ENCODE results near the gene DNAJC11.

DNAJC11 gene

DNA sequence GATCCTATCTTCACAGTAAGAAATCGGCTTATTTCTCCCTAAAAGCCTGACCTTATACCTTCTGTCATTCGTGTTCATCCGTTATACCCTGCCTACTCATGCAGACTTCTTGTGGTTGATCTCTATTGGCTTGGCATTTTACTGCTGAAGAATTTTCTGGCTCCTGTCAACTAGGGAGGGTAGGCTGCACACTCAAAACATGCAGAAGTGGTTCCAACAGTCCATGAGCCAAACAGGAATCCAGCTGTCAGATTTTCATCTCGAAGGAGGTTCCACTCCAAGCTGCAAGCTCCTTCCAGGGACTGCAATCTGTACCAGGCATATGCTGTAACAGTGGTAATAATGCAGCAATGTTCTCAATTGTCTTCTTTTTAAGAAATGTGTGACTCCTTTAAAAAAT lies 10.1 kb downstream of the DNAJC11 start:
- no peaks in the 10 kb centered on the region for H3K4me1 ChIP-seq (ENCODE audit: control insufficient read depth, insufficient read depth, low read length)

DNA sequence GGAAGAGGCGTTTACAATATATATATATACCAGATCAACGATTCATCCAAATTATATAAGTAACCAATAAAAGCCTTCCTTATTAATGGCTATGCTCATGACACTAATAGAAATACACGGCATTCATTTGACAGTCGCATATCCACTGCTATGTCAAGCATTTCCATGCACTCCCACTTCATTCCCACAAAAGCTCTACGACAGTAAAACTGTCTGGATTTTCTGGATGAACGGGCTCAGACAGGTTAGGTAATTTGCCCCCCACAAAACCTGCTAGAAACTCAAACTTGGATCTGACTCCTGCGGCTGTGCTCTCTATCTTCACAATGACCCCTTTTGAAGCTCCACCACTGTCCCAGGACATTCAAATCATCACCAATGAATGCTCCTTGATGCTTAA lies 11.4 kb downstream of the DNAJC11 start:
- Histone ChIP-seq H3K9ac (ENCODE audit: low read length) (no peak overlapping the region), H3K4me1 (ENCODE audit: control insufficient read depth, insufficient read depth, low read length) (no peaks in the 10 kb centered on the region), H3K4me3 (ENCODE audit: low read length) (no peak overlapping the region), H3K27ac (ENCODE audit: low read depth, low read length) (no peak overlapping the region), H3K36me3 (ENCODE audit: control insufficient read depth, insufficient read depth, low read length) (peaks cover 4% of the 10 kb centered on the region), H3K27me3 (ENCODE audit: control insufficient read depth, insufficient read depth, low read length) (no peaks in the 10 kb centered on the region)

More for the DNA sequence above, 10.1 kb downstream of the DNAJC11 start:
- Histone ChIP-seq H3K27me3 (ENCODE audit: control insufficient read depth, insufficient read depth, low read length) (no peaks in the 10 kb centered on the region), H3K4me3 (ENCODE audit: low read length) (no peak overlapping the region), H3K27ac (ENCODE audit: low read depth, low read length) (no peak overlapping the region), H3K36me3 (ENCODE audit: control insufficient read depth, insufficient read depth, low read length) (peaks cover 4% of the 10 kb centered on the region), H3K9ac (ENCODE audit: low read length) (no peak overlapping the region)

GRCh38 chr1:6688757-6689156 lies 12.9 kb downstream of the DNAJC11 start:
- H3K27me3 ChIP-seq (ENCODE audit: control insufficient read depth, insufficient read depth, low read length), result no peaks in the 10 kb centered on the region
- H3K4me3 ChIP-seq (ENCODE audit: low read length), result no peak overlapping the region
- H3K36me3 ChIP-seq (ENCODE audit: control insufficient read depth, insufficient read depth, low read length), result peaks cover 4% of the 10 kb centered on the region
- H3K4me1 ChIP-seq (ENCODE audit: control insufficient read depth, insufficient read depth, low read length), result no peaks in the 10 kb centered on the region
- H3K27ac ChIP-seq (ENCODE audit: low read depth, low read length), result no peak overlapping the region
- no peak overlapping the region for H3K9ac ChIP-seq (ENCODE audit: low read length)

DNA sequence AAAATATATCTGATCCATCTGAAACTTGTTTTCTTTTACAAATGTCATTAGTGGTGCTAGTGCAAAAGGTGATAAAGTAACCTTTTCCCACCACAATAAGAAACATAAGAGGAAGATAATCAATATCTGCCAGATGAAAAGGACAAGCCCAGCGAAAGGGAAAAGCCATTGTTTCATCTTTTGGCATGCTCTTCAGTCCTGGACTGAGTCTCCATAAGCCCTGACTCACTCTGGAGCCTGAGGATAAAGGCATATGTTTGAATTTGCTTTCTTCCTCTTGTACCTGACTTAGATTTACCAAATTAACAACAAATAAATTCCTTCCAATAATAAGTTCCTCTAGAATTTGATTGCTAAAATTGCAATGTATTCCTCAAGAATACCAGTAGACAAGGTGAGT lies 13.6 kb downstream of the DNAJC11 start:
- Histone ChIP-seq H3K27ac (ENCODE audit: low read depth, low read length) (no peak overlapping the region), H3K9ac (ENCODE audit: low read length) (no peak overlapping the region), H3K4me3 (ENCODE audit: low read length) (no peak overlapping the region), H3K4me1 (ENCODE audit: control insufficient read depth, insufficient read depth, low read length) (no peaks in the 10 kb centered on the region), H3K36me3 (ENCODE audit: control insufficient read depth, insufficient read depth, low read length) (peaks cover 4% of the 10 kb centered on the region), H3K27me3 (ENCODE audit: control insufficient read depth, insufficient read depth, low read length) (no peaks in the 10 kb centered on the region)

- Histone ChIP-seq H3K9ac (ENCODE audit: low read length) (no peak overlapping the region), H3K27me3 (ENCODE audit: control insufficient read depth, insufficient read depth, low read length) (no peaks in the 10 kb centered on the region), H3K4me1 (ENCODE audit: control insufficient read depth, insufficient read depth, low read length) (no peaks in the 10 kb centered on the region), H3K27ac (ENCODE audit: low read depth, low read length) (no peak overlapping the region), H3K4me3 (ENCODE audit: low read length) (no peak overlapping the region), H3K36me3 (ENCODE audit: control insufficient read depth, insufficient read depth, low read length) (peaks cover 2% of the 10 kb centered on the region)
Measured at GRCh38 chr1:6686294-6686693, 15.3 kb downstream of the DNAJC11 start.

DNA sequence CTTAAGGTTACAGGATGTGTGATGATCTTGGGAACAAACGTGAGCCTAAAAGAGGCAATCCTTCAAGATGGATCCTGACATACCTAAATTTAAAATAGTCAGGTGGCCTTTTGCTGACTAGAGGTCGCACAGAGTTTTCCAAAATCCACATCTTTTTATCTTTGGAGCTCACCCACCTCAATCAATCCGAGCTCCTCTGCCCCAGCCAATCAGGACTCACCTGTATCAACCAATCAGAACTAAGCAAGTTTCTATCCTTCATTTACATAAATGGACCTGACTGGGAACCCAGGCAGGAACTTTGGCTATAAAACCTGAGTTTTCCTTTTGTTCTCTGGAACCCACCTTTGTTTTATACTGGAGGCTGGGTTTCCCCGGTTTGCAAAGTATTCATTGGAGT lies 16.2 kb downstream of the DNAJC11 start:
- H3K4me3 ChIP-seq (ENCODE audit: low read length), result no peak overlapping the region
- peaks cover 2% of the 10 kb centered on the region for H3K36me3 ChIP-seq (ENCODE audit: control insufficient read depth, insufficient read depth, low read length)
- no peak overlapping the region for H3K9ac ChIP-seq (ENCODE audit: low read length)
- no peak overlapping the region for H3K27ac ChIP-seq (ENCODE audit: low read depth, low read length)
- H3K4me1 ChIP-seq (ENCODE audit: control insufficient read depth, insufficient read depth, low read length), result no peaks in the 10 kb centered on the region
- H3K27me3 ChIP-seq (ENCODE audit: control insufficient read depth, insufficient read depth, low read length), result no peaks in the 10 kb centered on the region

- Histone ChIP-seq H3K36me3 (ENCODE audit: control insufficient read depth, insufficient read depth, low read length) (peaks cover 8% of the 10 kb centered on the region), H3K4me1 (ENCODE audit: control insufficient read depth, insufficient read depth, low read length) (no peaks in the 10 kb centered on the region), H3K27me3 (ENCODE audit: control insufficient read depth, insufficient read depth, low read length) (no peaks in the 10 kb centered on the region), H3K9ac (ENCODE audit: low read length) (no peak overlapping the region), H3K4me3 (ENCODE audit: low read length) (no peak overlapping the region), H3K27ac (ENCODE audit: low read depth, low read length) (no peak overlapping the region)
Measured at GRCh38 chr1:6683434-6683833, 18.2 kb downstream of the DNAJC11 start.

- peaks cover 6% of the 10 kb centered on the region for H3K4me1 ChIP-seq (ENCODE audit: control insufficient read depth, insufficient read depth, low read length)
- no peak overlapping the region for H3K4me3 ChIP-seq (ENCODE audit: low read length)
- peaks cover 22% of the 10 kb centered on the region for H3K36me3 ChIP-seq (ENCODE audit: control insufficient read depth, insufficient read depth, low read length)
- H3K27me3 ChIP-seq (ENCODE audit: control insufficient read depth, insufficient read depth, low read length), result no peaks in the 10 kb centered on the region
- no peak overlapping the region for H3K9ac ChIP-seq (ENCODE audit: low read length)
- no peak overlapping the region for H3K27ac ChIP-seq (ENCODE audit: low read depth, low read length)
Measured at GRCh38 chr1:6675941-6676340, 25.7 kb downstream of the DNAJC11 start.

- no peak overlapping the region for H3K27ac ChIP-seq (ENCODE audit: low read depth, low read length)
- H3K9ac ChIP-seq (ENCODE audit: low read length), result no peak overlapping the region
- peaks cover 6% of the 10 kb centered on the region for H3K4me1 ChIP-seq (ENCODE audit: control insufficient read depth, insufficient read depth, low read length)
- H3K36me3 ChIP-seq (ENCODE audit: control insufficient read depth, insufficient read depth, low read length), result peaks cover 21% of the 10 kb centered on the region
- H3K27me3 ChIP-seq (ENCODE audit: control insufficient read depth, insufficient read depth, low read length), result no peaks in the 10 kb centered on the region
- no peak overlapping the region for H3K4me3 ChIP-seq (ENCODE audit: low read length)
Measured at GRCh38 chr1:6674771-6675170, 26.8 kb downstream of the DNAJC11 start.

DNA sequence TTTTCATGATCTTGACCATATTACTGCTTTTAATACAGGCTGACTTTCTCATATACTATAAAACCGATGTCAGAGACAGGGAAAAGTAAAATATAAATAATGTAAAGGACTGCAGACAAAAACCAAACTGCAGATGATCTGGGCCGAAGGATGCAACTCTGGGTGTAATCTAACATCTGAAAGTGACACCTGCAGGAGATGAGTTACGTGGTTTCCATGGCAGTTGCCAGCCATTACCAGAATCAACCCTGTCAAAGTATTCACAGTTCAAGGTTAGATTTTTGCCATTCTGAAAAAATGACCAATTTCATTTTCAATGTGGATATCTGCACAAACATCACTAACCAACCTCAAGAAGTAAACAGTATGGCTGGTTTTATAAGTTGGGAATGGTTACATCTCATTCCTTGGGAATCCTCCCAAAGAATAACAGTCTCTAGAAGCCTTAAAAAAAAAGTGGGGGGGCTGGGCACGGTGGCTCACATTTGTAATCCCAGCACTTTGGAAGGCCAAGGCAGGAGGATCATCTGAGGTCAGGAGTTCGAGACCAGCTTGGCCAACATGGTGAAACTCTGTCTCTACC lies 27.7 kb downstream of the DNAJC11 start:
- Histone ChIP-seq H3K9ac (ENCODE audit: low read length) (no peak overlapping the region), H3K4me3 (ENCODE audit: low read length) (no peak overlapping the region), H3K27me3 (ENCODE audit: control insufficient read depth, insufficient read depth, low read length) (no peaks in the 10 kb centered on the region), H3K4me1 (ENCODE audit: control insufficient read depth, insufficient read depth, low read length) (peaks cover 6% of the 10 kb centered on the region), H3K27ac (ENCODE audit: low read depth, low read length) (no peak overlapping the region), H3K36me3 (ENCODE audit: control insufficient read depth, insufficient read depth, low read length) (peaks cover 17% of the 10 kb centered on the region)

DNA sequence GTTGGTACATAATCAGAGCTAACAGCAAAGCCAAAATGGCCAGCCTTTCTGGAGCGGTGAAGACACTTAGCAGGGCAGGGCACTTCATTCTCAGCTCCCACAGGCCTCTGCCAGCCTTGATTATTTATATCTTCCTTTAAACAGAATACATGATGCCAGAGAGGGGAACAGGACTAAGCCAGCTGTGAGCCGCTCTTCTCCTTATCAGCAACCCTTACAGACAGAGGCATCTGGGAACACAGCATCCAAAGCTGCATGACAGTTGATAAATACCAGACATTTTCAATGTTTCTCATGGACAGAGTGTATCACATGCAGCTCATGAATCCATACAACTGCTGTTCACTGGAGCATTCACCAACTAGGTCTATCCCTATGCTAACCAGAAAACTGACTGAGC lies 29.1 kb downstream of the DNAJC11 start:
- Histone ChIP-seq H3K27ac (ENCODE audit: low read depth, low read length) (no peak overlapping the region), H3K36me3 (ENCODE audit: control insufficient read depth, insufficient read depth, low read length) (peaks cover 8% of the 10 kb centered on the region), H3K27me3 (ENCODE audit: control insufficient read depth, insufficient read depth, low read length) (no peaks in the 10 kb centered on the region), H3K4me1 (ENCODE audit: control insufficient read depth, insufficient read depth, low read length) (peaks cover 6% of the 10 kb centered on the region), H3K9ac (ENCODE audit: low read length) (no peak overlapping the region), H3K4me3 (ENCODE audit: low read length) (no peak overlapping the region)

DNA sequence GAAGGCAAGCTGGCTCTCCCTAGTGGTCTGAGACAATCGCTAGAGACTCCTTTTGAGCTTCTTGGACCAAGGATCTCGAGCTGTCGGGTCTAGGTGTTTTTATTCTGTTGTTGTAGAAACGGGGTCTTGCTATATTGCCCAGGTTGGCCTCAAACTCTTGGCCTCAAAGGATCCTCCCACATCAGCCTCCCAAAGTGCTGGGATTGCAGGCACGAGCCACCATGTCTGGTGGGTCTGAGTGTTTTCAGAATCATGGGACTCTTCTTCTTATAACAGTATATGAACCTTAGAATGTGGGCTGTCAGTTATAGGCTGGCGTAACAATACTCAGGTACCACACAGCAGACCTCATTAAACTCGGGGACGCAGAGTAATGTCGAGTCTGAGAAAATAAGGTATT lies 33.1 kb downstream of the DNAJC11 start:
- H3K4me3 ChIP-seq (ENCODE audit: low read length), result no peak overlapping the region
- H3K27me3 ChIP-seq (ENCODE audit: control insufficient read depth, insufficient read depth, low read length), result no peaks in the 10 kb centered on the region
- H3K9ac ChIP-seq (ENCODE audit: low read length), result no peak overlapping the region
- no peak overlapping the region for H3K27ac ChIP-seq (ENCODE audit: low read depth, low read length)
- peaks cover 6% of the 10 kb centered on the region for H3K4me1 ChIP-seq (ENCODE audit: control insufficient read depth, insufficient read depth, low read length)
- H3K36me3 ChIP-seq (ENCODE audit: control insufficient read depth, insufficient read depth, low read length), result peaks cover 11% of the 10 kb centered on the region

DNA sequence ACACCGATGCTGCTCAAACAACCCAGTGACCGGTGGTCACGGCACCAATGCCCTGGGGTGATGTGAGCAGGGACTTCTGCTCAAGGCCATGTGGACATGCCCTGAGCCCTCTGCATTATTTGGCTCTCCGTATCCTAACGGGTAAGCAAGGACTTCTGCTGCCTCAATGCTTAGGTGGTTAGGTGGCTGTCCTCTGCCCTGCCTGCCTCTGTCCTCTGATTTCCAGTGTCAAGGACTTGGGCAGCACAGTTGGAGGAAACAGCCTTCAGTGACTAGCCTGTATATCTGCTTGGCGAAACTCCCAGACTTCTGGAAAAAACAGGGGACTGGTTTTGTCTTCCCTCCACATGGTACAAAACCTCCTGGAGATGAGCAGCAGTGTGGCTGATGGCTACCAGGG lies 34.5 kb downstream of the DNAJC11 start:
- peaks cover 11% of the 10 kb centered on the region for H3K36me3 ChIP-seq (ENCODE audit: control insufficient read depth, insufficient read depth, low read length)
- H3K4me1 ChIP-seq (ENCODE audit: control insufficient read depth, insufficient read depth, low read length), result no peaks in the 10 kb centered on the region
- no peaks in the 10 kb centered on the region for H3K27me3 ChIP-seq (ENCODE audit: control insufficient read depth, insufficient read depth, low read length)
- no peak overlapping the region for H3K27ac ChIP-seq (ENCODE audit: low read depth, low read length)
- H3K4me3 ChIP-seq (ENCODE audit: low read length), result no peak overlapping the region
- H3K9ac ChIP-seq (ENCODE audit: low read length), result no peak overlapping the region

Data from rectal smooth muscle tissue (tissue), 1 donor.